Measurements from ENCODE around the gene ALG12.

GRCh38 chr22:49872347-49872746 lies 45.9 kb downstream of the ALG12 start:
- TF ChIP-seq, protein P1, sequence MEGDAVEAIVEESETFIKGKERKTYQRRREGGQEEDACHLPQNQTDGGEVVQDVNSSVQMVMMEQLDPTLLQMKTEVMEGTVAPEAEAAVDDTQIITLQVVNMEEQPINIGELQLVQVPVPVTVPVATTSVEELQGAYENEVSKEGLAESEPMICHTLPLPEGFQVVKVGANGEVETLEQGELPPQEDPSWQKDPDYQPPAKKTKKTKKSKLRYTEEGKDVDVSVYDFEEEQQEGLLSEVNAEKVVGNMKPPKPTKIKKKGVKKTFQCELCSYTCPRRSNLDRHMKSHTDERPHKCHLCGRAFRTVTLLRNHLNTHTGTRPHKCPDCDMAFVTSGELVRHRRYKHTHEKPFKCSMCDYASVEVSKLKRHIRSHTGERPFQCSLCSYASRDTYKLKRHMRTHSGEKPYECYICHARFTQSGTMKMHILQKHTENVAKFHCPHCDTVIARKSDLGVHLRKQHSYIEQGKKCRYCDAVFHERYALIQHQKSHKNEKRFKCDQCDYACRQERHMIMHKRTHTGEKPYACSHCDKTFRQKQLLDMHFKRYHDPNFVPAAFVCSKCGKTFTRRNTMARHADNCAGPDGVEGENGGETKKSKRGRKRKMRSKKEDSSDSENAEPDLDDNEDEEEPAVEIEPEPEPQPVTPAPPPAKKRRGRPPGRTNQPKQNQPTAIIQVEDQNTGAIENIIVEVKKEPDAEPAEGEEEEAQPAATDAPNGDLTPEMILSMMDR (IDR thresholded peaks at IDR 0.05), result no peak
- no peak for TF ChIP-seq EZH2 (IDR thresholded peaks at IDR 0.05; ENCODE audit: borderline replicate concordance, insufficient read depth, low read depth, low read length, poor library complexity, severe bottlenecking)

All from B cell (primary cell).